GM23338 (cell line): ENCODE measurements around the gene IMP3. TPM values are rescaled to one million over a fixed set of nuclear protein-coding genes. Genes with fewer than 3 reads are reported as not detected.

Experiments used
- ATAC-seq: fragments of 200-7000 bp; cut with Tn5 transposase; 3 replicates; pipeline ENCODE4 v1.9.1; 2020
- DNase-seq: peaks from one replicate; pipeline ENCODE4 v3.0.0-alpha.2; 2015; ENCODE audit warnings: low spot score
- H2AFZ ChIP-seq: fragments of 200-600 bp; sonication (generic); 2 replicates; pipeline ENCODE4 v1.8.0; 2016; ENCODE audit warnings: antibody characterized with exemption, mild to moderate bottlenecking, moderate library complexity
- H3F3A ChIP-seq: fragments of 200-600 bp; sonication (generic); replicated peaks from 2 replicates; pipeline ENCODE4 v1.8.0; 2017; ENCODE audit warnings: antibody characterized with exemption, mixed run types, low read depth
- H3K27ac ChIP-seq: fragments of 200-600 bp; sonication (generic); 2 replicates; pipeline ENCODE4 v1.6.1; 2016; ENCODE audit warnings: low read depth
- H3K27me3 ChIP-seq: fragments of 200-600 bp; sonication (generic); 2 replicates; pipeline ENCODE4 v1.8.0; 2016; ENCODE audit warnings: mild to moderate bottlenecking, mixed run types, moderate library complexity; ENCODE audit not compliant: insufficient read depth
- H3K36me3 ChIP-seq: fragments of 200-600 bp; sonication (generic); 2 replicates; pipeline ENCODE4 v1.8.0; 2016; ENCODE audit warnings: mild to moderate bottlenecking; ENCODE audit not compliant: insufficient read depth
- H3K4me1 ChIP-seq: fragments of 200-600 bp; sonication (generic); 2 replicates; pipeline ENCODE4 v1.8.0; 2016; ENCODE audit warnings: mild to moderate bottlenecking, moderate library complexity; ENCODE audit not compliant: insufficient read depth
- H3K4me2 ChIP-seq: fragments of 200-600 bp; sonication (generic); 2 replicates; pipeline ENCODE4 v1.7.1; 2017; ENCODE audit warnings: mixed run types
- H3K4me3 ChIP-seq: fragments of 200-600 bp; sonication (generic); 2 replicates; pipeline ENCODE4 v1.6.1; 2016; ENCODE audit warnings: mixed run types
- H3K79me2 ChIP-seq: fragments of 200-600 bp; sonication (generic); replicated peaks from 2 replicates; pipeline ENCODE4 v1.8.0; 2017; ENCODE audit warnings: mild to moderate bottlenecking; ENCODE audit not compliant: insufficient read depth
- H3K9me2 ChIP-seq: fragments of 200-600 bp; sonication (generic); 2 replicates; pipeline ENCODE4 v1.8.0; 2017; ENCODE audit not compliant: insufficient read depth
- H4K20me1 ChIP-seq: fragments of 200-600 bp; sonication (generic); replicated peaks from 2 replicates; pipeline ENCODE4 v1.8.0; 2017; ENCODE audit warnings: mild to moderate bottlenecking; ENCODE audit not compliant: insufficient read depth
- H3K27ac Mint-ChIP-seq: 2 replicates; pipeline ENCODE4 v1.8.0; 2020; ENCODE audit warnings: inconsistent platforms, mild to moderate bottlenecking, moderate library complexity, mixed read lengths
- H3K27me3 Mint-ChIP-seq: 3 replicates; pipeline ENCODE4 v1.8.0; 2022; ENCODE audit warnings: low read depth, mild to moderate bottlenecking, moderate library complexity, mixed read lengths, inconsistent platforms; ENCODE audit not compliant: insufficient read depth, poor library complexity
- H3K36me3 Mint-ChIP-seq: 3 replicates; pipeline ENCODE4 v1.8.0; 2021; ENCODE audit warnings: low read depth, mild to moderate bottlenecking, inconsistent platforms, moderate library complexity, mixed read lengths
- H3K4me1 Mint-ChIP-seq: 3 replicates; pipeline ENCODE4 v1.8.0; 2020; ENCODE audit warnings: mild to moderate bottlenecking, inconsistent platforms, mixed read lengths
- H3K4me3 Mint-ChIP-seq: 3 replicates; pipeline ENCODE4 v1.8.0; 2021; ENCODE audit warnings: moderate library complexity, mild to moderate bottlenecking, inconsistent platforms, mixed read lengths
- H3K9me3 Mint-ChIP-seq: 3 replicates; pipeline ENCODE4 v1.8.0; 2020; ENCODE audit warnings: moderate library complexity, mild to moderate bottlenecking, inconsistent platforms, mixed read lengths
- CREB1 ChIP-seq: fragments of 250-450 bp; sonication (Bioruptor Pico); IDR thresholded peaks from 2 replicates; pipeline ENCODE4 v1.5.0; 2020; ENCODE audit warnings: low read depth, mild to moderate bottlenecking, moderate library complexity
- CTCF ChIP-seq, 2 experiments: fragments of 200-600 bp in 1 of 2; sonication (generic) in 1 of 2; conservative IDR thresholded peaks; 2 replicates each; pipeline versions ENCODE4 v1.5.1 to v1.6.1; 2016 to 2017; ENCODE audit warnings: antibody characterized with exemption in 2 of 2, low read depth in 2 of 2, mild to moderate bottlenecking in 2 of 2, moderate library complexity in 1 of 2
- ETS1 ChIP-seq: IDR thresholded peaks from 2 replicates; pipeline ENCODE4 v1.6.1; 2016; ENCODE audit warnings: antibody characterized with exemption
- EZH2 ChIP-seq: fragments of 200-600 bp; sonication (generic); IDR thresholded peaks from one replicate; pipeline ENCODE4 v1.8.0; 2017; ENCODE audit warnings: antibody characterized with exemption, mild to moderate bottlenecking, low read depth; ENCODE audit not compliant: unreplicated experiment
- EZH2phosphoT487 ChIP-seq: fragments of 200-600 bp; sonication (generic); IDR thresholded peaks from one replicate; pipeline ENCODE4 v1.8.1; 2018; ENCODE audit warnings: antibody characterized with exemption; ENCODE audit not compliant: unreplicated experiment
- JUNB ChIP-seq: IDR thresholded peaks from one replicate; pipeline ENCODE4 v1.6.1; 2016; ENCODE audit warnings: antibody characterized with exemption; ENCODE audit not compliant: unreplicated experiment
- NANOG ChIP-seq: IDR thresholded peaks from 2 replicates; pipeline ENCODE4 v1.6.1; 2016; ENCODE audit warnings: antibody characterized with exemption, borderline replicate concordance
- POLR2AphosphoS5 ChIP-seq: IDR thresholded peaks from 2 replicates; pipeline ENCODE4 v1.6.1; 2016; ENCODE audit warnings: antibody characterized with exemption, low read depth
- REST ChIP-seq: IDR thresholded peaks from one replicate; pipeline ENCODE4 v1.6.1; 2018; ENCODE audit warnings: antibody characterized with exemption; ENCODE audit not compliant: unreplicated experiment
- STAT1 ChIP-seq: IDR thresholded peaks from one replicate; pipeline ENCODE4 v1.6.1; 2016; ENCODE audit warnings: antibody characterized with exemption; ENCODE audit not compliant: unreplicated experiment
- ZNF114 ChIP-seq: fragments of 250-450 bp; sonication (Bioruptor Pico); IDR thresholded peaks from 2 replicates; pipeline ENCODE4 v1.5.0; 2020; ENCODE audit warnings: mild to moderate bottlenecking, moderate library complexity
- ZNF331 ChIP-seq: fragments of 250-450 bp; sonication (Bioruptor Pico); IDR thresholded peaks from 2 replicates; pipeline ENCODE4 v1.5.0; 2020; ENCODE audit warnings: low read depth, mild to moderate bottlenecking, moderate library complexity
- ZNF462 ChIP-seq: fragments of 250-450 bp; sonication (Bioruptor Pico); IDR thresholded peaks from 2 replicates; pipeline ENCODE4 v1.5.0; 2020; ENCODE audit warnings: mild to moderate bottlenecking, moderate library complexity
- polyA plus RNA-seq: library from polyadenylated mRNA; unstranded; fragments of >200 nt; fragmentation: Nextera tagmentation; extraction: Ambion mirVana; gene quantifications from 2 replicates; pipeline ENCODE4 v1.2.1, GENCODE V29; 2016
- total RNA-seq: library from RNA; depleted of rRNA; stranded (reverse); fragments of >200 nt; shearing (Covaris generic); gene quantifications from 2 replicates; pipeline ENCODE4 v1.2.3, GENCODE V29; 2014

The IMP3 gene
- total and polyA plus RNA-seq, 2 experiments from 2014 or later: 210 to 319 TPM

- H3F3A ChIP-seq: peaks cover 14% of the 10 kb centered on the region
- H3K27ac Mint-ChIP-seq: no peak overlapping the region
- ATAC-seq (no peak), DNase-seq (no peak)
- H3K4me3 Mint-ChIP-seq: no peak overlapping the region
- H3K36me3 Mint-ChIP-seq: no peaks in the 10 kb centered on the region; the same call in 2 of the 3 replicates
- no peaks in the 10 kb centered on the region for H3K27me3 ChIP-seq
- H3K4me2 ChIP-seq: no peak overlapping the region
- H3K9me3 Mint-ChIP-seq: no peaks in the 10 kb centered on the region
- peaks cover 16% of the 10 kb centered on the region; the same call in 2 of the 3 replicates for H3K4me1 Mint-ChIP-seq
- H4K20me1 ChIP-seq: peaks cover 3% of the 10 kb centered on the region; the same call in 1 of the 2 replicates
- H3K4me1 ChIP-seq: peaks cover 5% of the 10 kb centered on the region; the same call in 1 of the 2 replicates
- peaks cover 4% of the 10 kb centered on the region for H3K27me3 Mint-ChIP-seq
- peaks cover 11% of the 10 kb centered on the region for H3K79me2 ChIP-seq
- no peak overlapping the region for H3K27ac ChIP-seq
- H3K9me2 ChIP-seq: no peaks in the 10 kb centered on the region
- H3K4me3 ChIP-seq: no peak overlapping the region
- no peak overlapping the region for H2AFZ ChIP-seq
- no peaks in the 10 kb centered on the region for H3K36me3 ChIP-seq
- no peak for TF ChIP-seq NANOG
- TF ChIP-seq JUNB: no peak
- TF ChIP-seq ETS1: no peak
- TF ChIP-seq REST: no peak
- no peak for TF ChIP-seq POLR2AphosphoS5
- TF ChIP-seq CREB1 (CRISPR knock-in tag): no peak
- TF ChIP-seq EZH2: no peak
- no peak for TF ChIP-seq ZNF462 (CRISPR knock-in tag)
- TF ChIP-seq EZH2phosphoT487: no peak
- TF ChIP-seq CTCF (conservative IDR thresholded peaks at IDR 0.05; ENCODE audit: low read depth in 2 of 2): no peak
- TF ChIP-seq ZNF114 (CRISPR knock-in tag): no peak
- TF ChIP-seq STAT1: no peak
- TF ChIP-seq ZNF331 (CRISPR knock-in tag): no peak
Measured at GRCh38 chr15:75631935-75632334, 8.1 kb downstream of the IMP3 start.
